HG03196 (cell line): ENCODE measurements around the gene CUX1.
A peak's percentile ranks its signal among the peaks of the same experiment; 100 is the strongest.
"Not testable (repeated sequence)": the region's sequence is repeated elsewhere in the genome, so short reads cannot be mapped to it uniquely, and the experiment has no call there.

Experiments
- ATAC-seq: cut with Tn5 transposase; IDR thresholded peaks from one replicate; pipeline ENCODE4 v1.9.1; 2021; ENCODE audit not compliant: unreplicated experiment

The CUX1 gene

GRCh38 chr7:101853684-101854083, 36.3 kb downstream of the CUX1 start:
- ATAC-seq: no peak

GRCh38 chr7:101854084-101854865, 36.8 kb downstream of the CUX1 start:
- no peak for ATAC-seq

- ATAC-seq: peak; percentile 92
Observed at GRCh38 chr7:101856473-101857357, 39.3 kb downstream of the CUX1 start.

GRCh38 chr7:101857358-101857811, 40.0 kb downstream of the CUX1 start:
- ATAC-seq: peak; percentile 12

GRCh38 chr7:101858437-101859385, 41.3 kb downstream of the CUX1 start:
- no peak for ATAC-seq

- no peak for ATAC-seq
Observed at GRCh38 chr7:101859411-101860106, 42.1 kb downstream of the CUX1 start.

- no peak for ATAC-seq
Observed at GRCh38 chr7:101860316-101861217, 43.1 kb downstream of the CUX1 start.

GRCh38 chr7:101861218-101861775, 43.9 kb downstream of the CUX1 start:
- no peak for ATAC-seq

GRCh38 chr7:101862280-101863220, 45.1 kb downstream of the CUX1 start:
- ATAC-seq: no peak

- ATAC-seq: no peak
Observed at GRCh38 chr7:101863598-101863997, 46.2 kb downstream of the CUX1 start.

- ATAC-seq: no peak
Observed at GRCh38 chr7:101864039-101864438, 46.6 kb downstream of the CUX1 start.

GRCh38 chr7:101865031-101865430, 47.6 kb downstream of the CUX1 start:
- ATAC-seq: no peak

GRCh38 chr7:101865455-101865854, 48.0 kb downstream of the CUX1 start:
- no peak for ATAC-seq

GRCh38 chr7:101866328-101866727, 48.9 kb downstream of the CUX1 start:
- no peak for ATAC-seq

- no peak for ATAC-seq
Observed at GRCh38 chr7:101867265-101867664, 49.8 kb downstream of the CUX1 start.

GRCh38 chr7:101867681-101868080, 50.3 kb downstream of the CUX1 start:
- ATAC-seq: not testable (repeated sequence)

- no peak for ATAC-seq
Observed at GRCh38 chr7:101868191-101868950, 50.9 kb downstream of the CUX1 start.
